GM21825 (cell line): Measurements from ENCODE around the gene FGF2.
"Not testable (repeated sequence)": the region's sequence is repeated elsewhere in the genome, so short reads cannot be mapped to it uniquely, and the experiment has no call there.

Experiments
- ATAC-seq: cut with Tn5 transposase; IDR thresholded peaks from one replicate; pipeline ENCODE4 v1.9.1; 2021; ENCODE audit warnings: mild to moderate bottlenecking, moderate library complexity; ENCODE audit not compliant: unreplicated experiment

The FGF2 gene

DNA sequence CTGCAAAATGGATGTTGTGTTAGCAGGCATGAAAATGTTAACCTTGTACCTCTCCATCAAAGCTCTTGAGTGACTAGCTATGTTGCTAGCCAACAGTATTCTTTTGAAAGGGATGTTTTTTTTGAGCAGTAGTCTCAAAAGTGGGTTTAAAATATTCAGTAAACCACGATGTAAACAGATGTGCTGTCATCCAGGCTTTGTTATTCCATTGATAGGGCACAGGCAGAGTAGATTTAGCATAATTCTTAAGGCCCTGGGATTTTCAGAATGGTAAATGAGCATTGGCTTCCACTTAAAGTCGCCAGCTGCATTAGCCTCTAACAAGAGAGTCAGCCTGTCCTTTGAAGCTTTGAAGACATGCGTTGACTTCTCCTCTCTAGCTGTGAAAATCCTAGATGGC, 18.4 kb downstream of the FGF2 start:
- no peak for ATAC-seq

DNA sequence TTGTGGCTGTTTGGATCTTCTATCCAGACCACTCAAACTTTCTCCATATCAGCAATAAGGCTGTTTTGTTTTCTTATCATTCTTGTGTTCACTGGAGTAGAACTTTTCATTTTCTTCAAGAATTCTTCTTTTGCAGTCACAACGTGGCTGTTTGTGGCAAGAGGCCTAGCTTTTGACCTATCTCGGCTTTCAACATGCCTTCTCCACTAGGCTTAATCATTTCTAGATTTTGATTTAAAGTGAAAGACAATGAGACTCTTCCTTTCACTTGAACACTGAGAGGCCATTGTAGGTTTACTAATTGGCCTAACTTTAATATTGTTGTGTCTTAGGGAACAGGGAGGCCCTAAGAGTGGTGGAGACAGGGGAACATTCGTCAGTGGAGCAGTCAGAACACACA, 19.1 kb downstream of the FGF2 start:
- ATAC-seq: no peak

DNA sequence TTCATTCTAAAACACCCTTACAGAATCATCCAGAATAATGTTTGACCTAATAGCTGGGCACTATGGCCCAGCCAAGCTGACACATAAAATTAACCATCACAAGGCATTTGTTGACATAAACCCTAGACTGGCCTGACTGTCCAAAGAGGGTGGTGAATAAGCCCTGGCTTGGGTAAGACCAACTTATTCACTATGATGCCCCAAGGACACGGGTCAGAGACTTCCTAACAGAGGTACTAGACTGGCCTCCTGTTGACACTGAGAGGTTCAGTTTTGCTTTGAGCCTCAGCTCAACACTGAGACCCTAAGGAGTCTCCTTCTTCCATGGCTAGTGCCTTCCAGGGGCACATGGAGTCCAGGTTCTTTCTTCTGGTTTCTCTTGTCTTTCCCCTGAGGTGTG, 21.3 kb downstream of the FGF2 start:
- no peak for ATAC-seq

DNA sequence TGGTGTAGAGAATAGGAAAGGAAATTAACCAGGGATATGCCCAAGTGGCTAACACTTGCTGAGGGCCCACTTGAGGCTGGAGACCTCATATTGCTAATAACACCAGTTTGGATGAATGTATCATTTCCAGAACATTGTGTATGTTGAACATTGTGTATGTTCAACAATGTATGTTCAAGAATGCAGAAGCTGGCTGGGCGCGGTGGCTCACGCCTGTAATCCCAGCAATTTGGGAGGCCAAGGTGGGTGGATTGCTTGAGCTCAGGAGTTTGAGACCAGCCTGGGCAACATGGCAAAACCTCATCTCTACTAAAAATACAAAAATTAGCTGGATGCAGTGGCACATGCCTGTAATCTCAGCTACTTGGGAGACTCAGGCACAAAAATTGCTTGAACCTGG, 23.2 kb downstream of the FGF2 start:
- not testable (repeated sequence) for ATAC-seq

DNA sequence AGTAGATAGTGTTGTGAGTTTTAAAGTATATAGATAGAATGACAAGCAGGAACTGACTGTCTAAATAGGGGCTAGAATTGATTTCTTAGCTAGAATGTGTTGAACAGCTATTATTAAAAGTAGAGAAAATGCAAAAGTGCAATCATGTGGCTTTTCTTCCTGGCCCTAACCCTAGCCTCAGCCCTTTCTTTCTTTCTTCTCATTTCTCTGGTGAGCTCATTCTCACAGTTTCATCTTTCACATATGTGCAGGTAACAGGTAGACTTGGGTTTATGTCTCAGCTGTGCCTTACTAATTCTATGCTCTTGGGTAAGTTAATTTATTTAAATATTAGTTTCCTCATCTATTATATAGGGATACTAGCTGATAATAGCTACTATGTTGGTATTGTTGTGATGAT, 24.9 kb downstream of the FGF2 start:
- no peak for ATAC-seq

DNA sequence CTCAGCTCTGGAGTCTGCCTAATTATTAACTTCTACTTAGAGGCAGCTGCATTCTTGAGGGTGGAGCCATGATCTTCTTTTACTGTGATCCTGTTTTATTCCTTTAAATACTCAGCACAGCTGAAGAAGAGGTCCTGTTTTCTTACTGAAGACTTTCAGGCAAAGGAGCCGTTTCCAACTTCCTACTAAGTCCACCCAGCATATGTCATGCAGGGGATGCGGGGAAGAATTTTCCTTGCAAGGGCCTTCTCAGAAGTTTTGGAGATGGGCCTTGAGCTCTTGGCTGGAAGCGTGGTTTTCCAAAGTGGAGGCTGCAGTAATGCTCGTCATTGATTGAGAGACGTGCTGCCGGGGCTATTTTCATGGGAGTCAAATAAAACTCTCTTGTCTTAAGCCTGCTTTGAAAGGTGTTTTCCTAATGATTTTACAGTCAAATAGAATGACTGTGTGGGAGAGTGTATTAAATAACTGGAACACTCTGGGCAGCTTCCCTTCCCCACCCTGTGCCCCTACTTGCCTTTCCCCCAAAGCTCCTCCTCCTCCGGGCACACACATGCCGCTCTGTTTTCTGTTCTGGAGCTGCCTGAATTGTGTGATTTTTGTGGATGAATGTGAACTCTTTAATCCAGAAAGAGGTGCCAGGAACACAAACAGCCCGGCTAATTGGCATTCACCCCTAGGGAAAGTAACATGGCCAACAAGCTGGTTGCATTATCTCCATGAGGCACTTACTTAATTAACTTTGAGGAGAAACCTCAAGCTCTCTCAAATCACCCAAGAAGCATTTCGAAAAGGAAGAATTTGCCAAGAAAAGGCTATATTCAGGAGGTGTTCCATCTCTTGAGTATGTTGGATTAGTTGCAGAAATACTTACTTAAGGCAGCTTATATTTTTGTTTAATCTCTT, 28.1 kb downstream of the FGF2 start:
- ATAC-seq: no peak

DNA sequence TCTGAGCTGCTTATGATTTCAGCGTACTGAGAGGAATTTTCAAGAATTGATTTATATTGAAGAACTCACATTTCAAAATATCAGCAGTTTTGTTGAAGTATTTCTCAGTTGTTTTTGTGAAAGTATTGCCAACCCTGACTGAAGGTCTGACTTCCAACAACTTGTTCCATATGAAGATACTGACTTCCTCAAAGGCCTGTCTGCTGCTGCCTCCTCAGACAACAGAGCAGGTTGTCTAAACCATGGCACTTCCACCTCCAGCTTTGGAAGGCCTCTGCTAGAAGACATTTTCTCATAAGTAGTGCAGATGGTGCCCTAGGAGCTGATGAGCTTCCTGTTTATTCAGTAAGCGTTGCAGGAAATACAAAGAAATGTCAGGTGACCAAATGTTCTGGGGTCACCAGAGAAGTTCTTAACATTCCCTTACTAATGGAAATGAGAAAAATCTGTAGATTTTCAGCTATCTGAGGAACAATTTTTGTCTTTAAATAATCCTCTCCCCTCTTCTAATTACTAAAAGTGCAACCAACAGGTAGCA, 28.8 kb downstream of the FGF2 start:
- no peak for ATAC-seq

DNA sequence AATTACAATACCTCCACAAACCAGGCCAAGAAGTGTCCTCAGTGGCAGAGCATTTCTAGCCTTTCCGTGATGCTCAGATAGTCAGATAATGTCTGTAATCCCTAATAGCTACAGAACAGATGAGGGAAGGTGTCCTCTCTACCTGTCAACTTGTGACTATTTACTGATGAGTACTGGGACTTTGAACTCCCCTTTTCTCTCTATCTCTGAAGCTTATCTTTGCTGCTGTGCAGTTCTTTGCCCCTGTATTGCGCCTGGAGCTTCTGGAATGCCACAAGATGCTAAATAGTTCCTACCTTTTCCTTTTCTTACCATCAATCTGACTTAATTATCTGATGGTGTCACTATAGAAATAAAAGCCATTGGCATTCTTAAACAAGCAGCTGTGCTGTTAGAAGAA, 30.5 kb downstream of the FGF2 start:
- no peak for ATAC-seq

DNA sequence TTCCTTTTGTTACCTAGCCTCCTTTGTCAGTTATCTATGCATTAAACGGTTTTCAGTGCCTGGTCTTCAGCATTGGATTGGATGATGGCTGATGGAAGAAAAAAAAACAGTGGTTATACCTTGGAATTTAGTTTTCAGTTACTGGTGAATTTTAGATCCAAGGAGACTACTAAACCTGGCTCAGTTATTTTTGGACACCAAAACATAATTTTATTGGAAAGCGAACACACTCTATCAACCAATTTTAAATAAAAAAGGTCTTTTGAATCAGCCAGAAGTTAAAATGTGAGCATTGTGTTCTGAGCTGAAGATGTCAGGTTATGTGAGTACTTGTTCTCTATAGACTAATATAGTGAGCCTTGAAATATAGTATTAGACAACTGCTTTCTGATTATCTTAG, 32.1 kb downstream of the FGF2 start:
- ATAC-seq: no peak

DNA sequence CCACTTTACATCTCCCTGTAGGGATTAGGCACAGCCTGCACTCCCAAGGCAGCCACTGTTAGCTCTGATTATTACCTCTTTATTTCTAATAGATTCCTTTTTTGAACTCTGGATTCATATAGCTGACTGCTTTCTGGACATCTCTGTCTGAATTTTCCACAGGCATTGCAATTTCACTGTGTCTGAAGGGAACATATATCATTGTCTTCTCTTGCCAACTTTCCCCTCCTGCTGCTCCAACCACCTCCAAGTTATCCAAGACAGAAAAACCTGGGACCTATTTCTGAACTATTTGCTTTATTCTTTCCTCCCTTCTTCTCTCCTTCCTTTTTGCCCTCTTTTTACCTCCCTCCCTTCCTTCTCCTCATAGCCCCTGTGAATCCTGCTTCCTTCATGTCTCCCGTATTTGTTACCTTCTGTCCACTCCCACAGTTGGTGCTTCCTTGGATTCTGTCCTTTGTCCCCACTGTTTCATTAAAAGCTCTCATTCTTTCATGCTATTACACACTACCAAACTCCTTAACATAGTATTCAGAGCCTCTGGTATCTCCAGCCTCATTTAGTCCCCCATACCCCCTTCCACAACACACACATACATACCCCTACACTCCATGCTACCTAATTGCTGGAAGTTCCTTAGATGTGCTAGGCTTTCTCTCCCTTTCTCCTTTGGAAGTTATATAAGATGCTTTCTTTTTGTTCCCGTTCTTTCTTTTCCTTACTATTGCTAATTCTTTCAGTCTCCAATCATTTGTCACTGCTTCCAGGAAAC, 34.7 kb downstream of the FGF2 start:
- ATAC-seq: no peak

DNA sequence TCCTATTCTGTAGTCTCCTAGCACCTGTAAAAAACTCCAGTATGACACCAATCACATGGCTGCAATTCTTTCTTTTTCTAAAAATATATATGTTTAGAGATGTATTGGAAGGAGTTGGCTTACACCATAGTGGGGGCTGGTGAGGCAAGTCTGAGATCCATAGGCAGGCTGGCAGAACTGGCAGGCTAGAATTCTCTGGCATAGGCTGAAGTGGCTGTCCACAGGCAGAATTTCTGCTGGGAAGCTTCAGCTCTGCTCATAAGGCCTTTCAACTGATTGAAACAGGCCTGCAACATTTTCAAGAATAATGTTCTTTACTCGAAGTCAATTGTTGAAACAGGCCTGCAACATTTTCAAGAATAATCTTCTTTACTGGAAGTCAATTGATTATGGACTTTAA, 37.0 kb downstream of the FGF2 start:
- no peak for ATAC-seq

DNA sequence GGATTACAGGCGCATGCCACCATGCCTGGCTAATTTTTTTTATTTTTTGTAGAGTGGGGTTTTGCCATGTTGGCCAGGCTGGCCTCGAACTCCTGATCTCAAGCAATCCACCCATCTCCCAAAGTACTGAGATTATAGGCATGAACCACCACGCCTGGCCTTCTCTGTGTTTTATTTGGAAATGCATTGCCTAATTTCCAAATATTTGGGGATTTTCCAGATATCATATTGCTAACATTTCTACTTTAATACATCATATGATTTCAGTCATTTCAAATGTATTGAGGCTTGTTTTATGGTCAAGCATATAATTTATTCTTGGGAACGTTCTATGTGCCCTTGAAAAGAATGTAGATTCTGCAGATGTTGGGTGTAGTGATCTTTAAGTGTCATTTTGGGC, 38.8 kb downstream of the FGF2 start:
- no peak for ATAC-seq

DNA sequence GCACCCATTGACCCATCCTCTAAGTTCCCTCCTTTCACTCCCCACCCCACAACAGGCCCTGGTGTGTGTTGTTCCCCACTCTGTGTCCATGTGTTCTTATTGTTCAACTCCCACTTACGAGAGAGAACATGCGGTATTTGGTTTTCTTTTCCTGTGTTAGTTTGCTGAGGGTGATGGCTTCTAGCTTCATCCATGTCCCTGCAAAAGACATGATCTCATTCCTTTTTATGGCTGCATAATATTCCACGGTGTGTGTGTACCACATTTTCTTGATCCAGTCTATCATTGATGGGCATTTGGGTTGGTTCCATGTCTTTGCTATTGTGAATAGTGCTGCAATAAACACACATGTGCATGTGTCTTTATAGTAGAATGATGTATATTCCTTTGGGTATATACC, 41.6 kb downstream of the FGF2 start:
- not testable (repeated sequence) for ATAC-seq

DNA sequence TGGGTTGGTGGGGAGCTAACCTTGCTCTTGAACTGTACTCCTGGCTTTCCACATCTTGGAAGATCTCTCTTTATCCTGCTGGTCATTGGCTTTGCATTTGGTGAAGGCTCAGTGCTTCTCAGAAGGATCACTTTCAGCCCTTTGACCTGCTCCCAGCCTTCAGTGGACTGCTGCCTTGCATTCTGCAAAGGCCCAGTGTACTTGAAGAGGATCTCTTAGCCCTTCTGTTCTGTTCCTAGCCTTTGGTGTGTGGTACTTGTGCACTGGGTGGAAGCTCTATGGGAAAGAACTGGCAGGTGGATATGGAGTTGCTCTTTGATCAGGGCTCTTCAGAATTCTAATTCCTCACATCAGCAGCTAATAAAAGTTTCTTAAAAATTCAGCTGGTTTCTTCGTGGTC, 46.5 kb downstream of the FGF2 start:
- ATAC-seq: no peak

DNA sequence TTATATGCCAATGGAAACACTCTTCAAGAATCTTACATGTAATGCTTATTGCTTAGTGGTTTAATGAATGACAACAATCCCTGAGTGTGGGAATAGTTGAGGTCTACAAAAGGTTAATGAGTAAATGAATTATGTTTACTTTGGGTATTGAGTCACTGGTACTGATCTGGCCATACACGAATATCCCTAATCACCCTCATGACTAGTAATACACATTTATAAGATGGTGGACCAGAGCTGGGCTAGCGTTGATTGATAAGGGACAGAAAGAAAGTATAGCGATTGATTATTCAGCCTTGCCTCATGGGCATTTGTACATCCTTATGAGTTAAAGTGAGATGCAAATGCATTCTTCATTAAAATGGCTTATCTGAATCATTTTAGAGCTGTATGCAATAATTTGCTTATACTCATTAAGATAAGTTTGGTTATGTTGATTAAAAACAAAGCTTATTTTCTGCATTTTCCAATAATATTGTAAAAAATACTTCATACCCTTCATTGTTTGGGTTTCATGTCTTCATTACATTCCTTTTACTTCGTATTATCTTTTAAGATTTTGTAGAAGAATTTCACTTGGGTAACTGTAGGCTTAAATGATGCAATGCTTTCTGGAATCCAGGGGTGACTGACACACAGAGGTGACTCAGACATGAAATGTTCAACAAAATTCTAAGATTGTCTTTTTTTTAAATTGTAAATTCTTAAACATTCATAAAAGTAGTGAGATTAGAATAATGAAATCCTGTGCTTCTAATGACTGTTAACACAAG, 47.4 kb downstream of the FGF2 start:
- ATAC-seq: no peak

DNA sequence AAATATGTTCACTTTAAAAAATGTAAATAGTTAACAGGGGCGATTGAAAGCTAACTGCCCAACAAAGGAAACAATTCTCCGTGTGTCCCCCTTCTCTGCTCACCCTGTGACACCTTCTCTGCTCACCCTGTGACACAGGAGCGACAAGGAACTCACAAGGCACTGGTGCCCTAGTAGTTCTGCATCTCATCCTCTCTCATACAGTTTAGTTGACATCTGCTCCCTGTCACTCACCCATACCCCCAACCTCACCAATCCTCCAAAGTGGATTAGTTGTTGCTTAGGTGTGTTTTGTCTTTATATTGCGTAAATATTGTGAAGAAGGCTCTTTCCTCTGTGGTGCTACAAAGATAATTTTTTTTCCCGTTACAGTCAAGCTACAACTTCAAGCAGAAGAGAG, 49.3 kb downstream of the FGF2 start:
- ATAC-seq: no peak

DNA sequence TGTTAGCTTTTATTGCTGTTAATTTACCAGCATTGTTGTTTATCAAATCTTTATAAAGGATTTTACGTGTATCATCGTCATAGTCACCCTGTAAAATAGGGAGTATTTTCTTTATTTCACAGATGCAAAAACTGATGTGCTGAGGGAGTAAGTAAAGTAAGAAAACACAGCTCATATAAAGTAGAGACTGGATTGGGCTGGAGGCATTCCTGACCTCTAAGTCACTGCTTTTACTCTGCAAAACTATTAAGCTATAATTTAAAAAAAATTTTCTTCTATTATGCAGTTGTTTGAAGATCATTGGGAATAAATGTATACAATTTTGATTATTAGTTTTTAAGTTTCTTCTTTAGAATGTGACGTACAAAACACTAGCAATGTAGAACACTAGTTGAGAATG, 49.8 kb downstream of the FGF2 start:
- ATAC-seq: no peak

DNA sequence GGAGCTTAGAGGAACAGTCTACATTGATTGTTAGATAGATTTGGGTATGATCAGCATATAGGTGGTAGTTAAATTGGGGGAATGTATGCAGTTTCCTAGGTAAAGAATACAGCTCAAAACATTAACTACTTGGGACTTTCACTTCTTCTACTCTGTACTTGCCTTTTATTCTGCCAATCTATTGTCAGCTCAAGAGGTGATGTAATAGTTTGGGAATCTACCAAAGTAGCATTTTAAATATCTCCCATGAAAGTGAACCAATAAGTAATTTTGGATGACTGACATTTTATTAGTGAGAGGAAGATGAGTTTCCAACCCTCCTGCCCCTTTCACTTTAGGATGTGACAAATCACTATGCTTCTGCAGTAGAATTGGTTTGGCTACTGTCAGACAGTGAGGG, 52.4 kb downstream of the FGF2 start:
- no peak for ATAC-seq

DNA sequence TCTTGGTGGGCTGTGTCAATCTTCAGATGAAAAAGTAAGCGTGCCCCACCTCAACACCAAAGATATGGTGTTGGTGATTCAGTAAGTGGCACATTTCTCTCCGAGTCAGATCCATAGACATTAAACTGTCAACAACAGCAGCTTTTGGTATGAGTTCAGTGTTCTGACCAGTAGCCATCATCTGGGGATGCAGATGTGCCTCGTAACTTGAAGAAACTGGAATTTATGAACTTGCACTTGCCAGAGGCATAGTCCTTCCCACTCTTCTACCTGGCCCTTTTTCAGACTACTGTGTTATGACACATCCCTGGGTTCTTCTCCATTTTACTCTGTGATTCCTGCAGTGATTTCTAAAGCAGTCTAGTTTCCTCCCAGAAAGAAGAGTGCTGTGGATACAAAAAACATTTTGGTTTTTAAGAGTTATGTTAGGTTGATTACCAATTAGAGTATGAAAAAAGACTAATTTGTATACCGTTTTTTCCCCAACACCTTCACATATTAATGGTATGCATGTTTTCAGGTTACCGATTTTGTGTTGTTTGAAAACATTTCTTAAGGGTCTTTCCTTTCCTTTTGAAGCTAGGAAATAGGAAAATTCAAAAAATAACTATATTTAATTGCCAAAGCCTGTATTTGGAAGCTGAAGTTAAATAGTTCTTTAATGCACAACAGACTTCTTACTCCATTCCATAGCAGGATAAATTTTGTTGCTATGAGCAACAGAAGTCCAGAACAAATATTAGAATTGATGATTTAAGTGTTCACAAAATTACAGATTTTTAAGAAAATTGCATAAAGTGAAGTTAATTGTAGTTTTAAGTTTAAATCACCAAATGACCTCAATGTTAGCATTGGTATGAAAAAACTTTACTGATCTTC, 56.5 kb downstream of the FGF2 start:
- no peak for ATAC-seq

DNA sequence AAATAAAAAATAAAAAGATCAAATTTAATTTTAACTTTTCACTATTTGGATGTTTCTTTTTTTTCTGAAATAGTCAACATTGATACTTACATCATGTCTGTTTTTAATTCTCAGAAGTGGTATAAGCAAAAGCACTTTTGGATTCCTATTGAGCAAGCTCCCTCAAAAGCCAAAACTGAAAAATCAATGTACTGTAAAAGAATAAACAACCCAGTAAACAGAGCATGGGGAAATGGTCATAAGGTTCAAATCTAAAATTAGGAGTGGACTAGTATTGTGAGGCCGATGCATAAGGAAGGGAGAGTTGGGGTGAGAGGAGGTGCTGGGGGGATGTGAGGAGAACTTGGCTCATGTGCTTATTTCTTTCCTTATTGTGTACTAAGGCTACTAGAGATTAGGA, 57.9 kb downstream of the FGF2 start:
- ATAC-seq: no peak
